ENCODE results near the gene ATRNL1.

ATRNL1 gene

DNA sequence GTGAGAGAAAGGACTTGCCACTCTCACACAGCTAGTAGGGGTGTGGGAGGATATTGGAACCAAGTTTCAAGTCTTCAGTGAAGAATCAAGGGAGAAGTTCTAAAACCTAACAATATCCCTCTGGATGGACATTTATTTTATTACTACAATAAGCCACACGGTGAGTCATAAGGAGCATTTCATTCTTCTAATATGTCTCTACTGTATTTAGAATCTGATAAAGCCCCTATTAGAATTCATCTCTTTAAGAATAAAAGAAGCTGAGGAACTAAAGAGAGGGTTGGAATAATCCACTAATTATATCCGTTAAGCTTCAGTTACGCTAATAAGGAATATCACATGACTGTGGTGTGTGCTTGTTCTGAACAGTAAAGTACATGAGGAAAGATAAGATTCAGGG, 40.9 kb upstream of the ATRNL1 start:
- H3K27ac ChIP-seq (ENCODE audit: low read depth, low read length), result no peak overlapping the region
- H3K9ac ChIP-seq (ENCODE audit: low read length), result no peak overlapping the region
- no peak overlapping the region for H3K4me3 ChIP-seq (ENCODE audit: low read depth, low read length)
- no peaks in the 10 kb centered on the region for H3K27me3 ChIP-seq (ENCODE audit: control insufficient read depth, insufficient read depth, low read length)
- peaks cover 34% of the 10 kb centered on the region for H3K4me1 ChIP-seq (ENCODE audit: control insufficient read depth, insufficient read depth, low read length)
- no peaks in the 10 kb centered on the region for H3K9me3 ChIP-seq (ENCODE audit: control insufficient read depth, insufficient read depth, low read depth, low read length)
- H3K36me3 ChIP-seq (ENCODE audit: control insufficient read depth, insufficient read depth, low read length), result no peaks in the 10 kb centered on the region

DNA sequence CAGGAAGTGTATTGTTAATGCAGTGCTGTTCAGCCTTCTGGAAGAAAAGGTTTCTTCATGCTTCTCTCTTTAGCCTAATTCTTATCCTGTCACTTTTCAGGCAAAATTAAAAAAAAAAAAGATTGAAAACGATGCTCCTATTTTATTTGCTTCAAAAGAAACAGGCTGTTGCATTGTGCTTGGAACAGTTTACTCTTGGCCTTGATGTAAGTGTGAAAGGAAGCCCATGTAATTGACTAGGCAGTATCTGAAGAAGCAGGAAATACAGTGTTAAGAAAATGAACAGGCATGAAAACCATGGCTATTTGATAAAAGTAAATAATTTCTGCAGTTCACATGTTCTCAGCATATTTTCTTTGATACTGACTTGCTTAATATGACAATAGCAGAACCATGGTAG, 40.4 kb upstream of the ATRNL1 start:
- no peaks in the 10 kb centered on the region for H3K27me3 ChIP-seq (ENCODE audit: control insufficient read depth, insufficient read depth, low read length)
- H3K9ac ChIP-seq (ENCODE audit: low read length), result no peak overlapping the region
- H3K9me3 ChIP-seq (ENCODE audit: control insufficient read depth, insufficient read depth, low read depth, low read length), result no peaks in the 10 kb centered on the region
- peaks cover 34% of the 10 kb centered on the region for H3K4me1 ChIP-seq (ENCODE audit: control insufficient read depth, insufficient read depth, low read length)
- H3K36me3 ChIP-seq (ENCODE audit: control insufficient read depth, insufficient read depth, low read length), result no peaks in the 10 kb centered on the region
- H3K4me3 ChIP-seq (ENCODE audit: low read depth, low read length), result no peak overlapping the region
- H3K27ac ChIP-seq (ENCODE audit: low read depth, low read length), result no peak overlapping the region

DNA sequence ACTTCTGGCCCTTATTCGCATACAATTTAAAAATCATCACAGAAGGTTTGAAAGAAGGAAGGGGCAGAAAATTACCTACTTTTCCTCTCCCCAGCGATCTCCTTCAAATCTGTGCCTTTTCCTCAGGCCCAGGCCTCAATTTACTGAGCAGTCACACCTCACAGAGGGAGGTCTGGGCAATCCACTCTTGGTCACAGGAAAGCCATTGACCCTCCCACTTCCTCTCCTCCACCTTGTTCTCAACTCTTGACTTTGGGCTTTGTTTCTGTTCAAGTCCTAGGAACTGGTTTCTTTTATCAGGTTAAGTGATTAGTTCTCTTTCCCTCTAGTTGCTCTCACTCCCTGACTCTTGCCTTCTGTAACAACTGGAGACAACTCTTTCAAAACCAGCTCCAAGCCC, 37.0 kb upstream of the ATRNL1 start:
- H3K27me3 ChIP-seq (ENCODE audit: control insufficient read depth, insufficient read depth, low read length), result no peaks in the 10 kb centered on the region
- peaks cover 17% of the 10 kb centered on the region for H3K4me1 ChIP-seq (ENCODE audit: control insufficient read depth, insufficient read depth, low read length)
- no peak overlapping the region; the same call in 1 of the 2 replicates for H3K27ac ChIP-seq (ENCODE audit: low read depth, low read length)

DNA sequence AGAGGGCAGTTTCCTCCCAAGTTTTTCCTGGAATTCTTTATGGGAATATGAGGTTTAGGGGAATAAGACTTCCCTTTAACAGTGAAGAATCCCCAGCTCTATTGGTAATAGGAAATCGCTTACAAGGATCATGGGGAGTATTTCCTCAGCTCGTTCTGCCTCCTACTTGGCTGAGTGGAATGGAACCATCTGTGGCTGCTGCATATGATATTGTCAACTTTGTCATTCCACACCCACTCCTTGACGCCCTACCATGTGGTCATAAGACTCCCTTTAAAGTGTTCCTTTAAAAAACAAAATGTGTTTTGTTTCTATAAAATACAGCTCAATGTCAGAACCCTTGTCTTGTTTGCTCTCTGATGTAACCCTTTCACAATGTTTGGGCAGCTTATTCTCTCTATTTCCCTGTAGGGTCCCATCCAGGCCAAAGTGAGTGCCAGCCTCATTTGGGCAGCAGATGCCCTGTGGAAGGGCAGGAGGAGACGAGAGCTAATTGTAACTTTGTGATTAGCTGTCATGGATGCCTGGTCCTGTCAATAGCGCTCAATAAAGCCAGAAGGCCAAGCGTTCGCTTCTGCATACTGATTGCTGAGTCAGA, 33.8 kb upstream of the ATRNL1 start:
- Histone ChIP-seq H3K4me1 (ENCODE audit: control insufficient read depth, insufficient read depth, low read length) (peaks cover 15% of the 10 kb centered on the region), H3K9ac (ENCODE audit: low read length) (no peak overlapping the region)

More for the DNA sequence above, 37.0 kb upstream of the ATRNL1 start:
- Histone ChIP-seq H3K36me3 (ENCODE audit: control insufficient read depth, insufficient read depth, low read length) (no peaks in the 10 kb centered on the region), H3K9me3 (ENCODE audit: control insufficient read depth, insufficient read depth, low read depth, low read length) (no peaks in the 10 kb centered on the region), H3K4me3 (ENCODE audit: low read depth, low read length) (no peak overlapping the region), H3K9ac (ENCODE audit: low read length) (no peak overlapping the region)

DNA sequence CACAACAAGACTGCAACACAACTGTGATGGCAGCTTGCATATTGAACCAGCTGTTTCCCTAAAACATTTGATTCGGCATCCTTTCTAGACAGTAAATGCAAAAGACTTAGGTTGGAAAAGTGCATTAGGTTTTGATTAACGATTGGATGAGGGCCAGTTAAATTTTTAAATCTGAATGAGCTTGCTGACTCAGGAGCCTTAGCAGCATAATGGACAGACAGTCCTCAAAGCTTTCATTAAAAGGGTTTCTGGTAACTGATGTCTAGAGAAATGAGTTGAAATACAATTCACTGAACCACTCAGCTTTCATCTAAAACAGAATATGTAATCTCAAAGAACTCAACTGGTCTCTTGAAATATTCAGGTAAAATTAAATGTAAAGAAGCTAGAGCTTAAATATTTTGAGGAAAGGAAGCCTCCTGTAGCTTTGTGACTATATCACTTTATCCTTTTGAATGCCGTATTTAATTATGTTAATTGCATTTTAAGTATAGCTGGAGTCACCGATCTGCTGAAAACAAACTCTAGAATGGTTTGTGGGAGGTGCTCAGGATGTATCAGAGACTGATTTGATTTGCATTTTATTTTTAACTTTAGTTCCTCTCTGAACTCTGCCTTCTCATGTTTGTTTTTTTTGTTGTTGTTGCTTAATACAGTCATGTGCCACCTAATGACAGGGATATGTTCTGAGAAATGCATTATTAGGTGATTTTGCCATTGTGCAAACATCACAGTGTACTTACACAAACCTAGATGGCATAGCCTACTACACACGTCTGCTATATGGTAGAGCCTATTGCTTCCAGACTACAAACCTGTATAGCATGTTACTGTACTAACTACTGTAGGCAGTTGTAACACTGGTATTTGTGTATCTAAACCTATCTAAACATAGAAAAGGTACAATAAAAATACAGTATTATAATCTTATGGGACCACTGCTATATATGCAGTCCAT, 29.2 kb upstream of the ATRNL1 start:
- no peaks in the 10 kb centered on the region for H3K27me3 ChIP-seq (ENCODE audit: control insufficient read depth, insufficient read depth, low read length)
- no peaks in the 10 kb centered on the region for H3K9me3 ChIP-seq (ENCODE audit: control insufficient read depth, insufficient read depth, low read depth, low read length)
- H3K36me3 ChIP-seq (ENCODE audit: control insufficient read depth, insufficient read depth, low read length), result no peaks in the 10 kb centered on the region
- no peak overlapping the region for H3K9ac ChIP-seq (ENCODE audit: low read length)
- H3K27ac ChIP-seq (ENCODE audit: low read depth, low read length), result no peak overlapping the region
- H3K4me3 ChIP-seq (ENCODE audit: low read depth, low read length), result no peak overlapping the region
- H3K4me1 ChIP-seq (ENCODE audit: control insufficient read depth, insufficient read depth, low read length), result peaks cover 17% of the 10 kb centered on the region

More for the DNA sequence above, 33.8 kb upstream of the ATRNL1 start:
- Histone ChIP-seq H3K27me3 (ENCODE audit: control insufficient read depth, insufficient read depth, low read length) (no peaks in the 10 kb centered on the region), H3K9me3 (ENCODE audit: control insufficient read depth, insufficient read depth, low read depth, low read length) (no peaks in the 10 kb centered on the region), H3K27ac (ENCODE audit: low read depth, low read length) (no peak overlapping the region), H3K4me3 (ENCODE audit: low read depth, low read length) (no peak overlapping the region), H3K36me3 (ENCODE audit: control insufficient read depth, insufficient read depth, low read length) (no peaks in the 10 kb centered on the region)

DNA sequence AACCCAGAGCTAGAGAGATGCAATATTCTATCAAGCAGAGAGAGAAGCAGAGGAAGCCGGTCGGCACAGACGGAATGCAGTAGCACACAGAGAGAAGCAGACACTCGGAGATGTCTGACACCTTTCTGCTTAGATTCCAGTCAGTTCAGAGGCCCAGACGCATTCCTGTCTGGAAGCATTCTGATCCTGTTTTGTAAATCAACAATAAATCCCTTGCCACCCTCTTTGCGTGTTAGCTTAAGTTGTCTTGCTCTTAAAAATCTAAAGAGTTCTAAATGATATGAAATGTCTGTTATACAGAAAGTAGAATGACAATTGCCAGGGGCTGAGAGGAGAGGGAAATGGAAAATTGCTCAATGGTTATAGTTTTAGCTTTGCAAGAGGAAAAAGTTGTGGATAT, 27.4 kb upstream of the ATRNL1 start:
- Histone ChIP-seq H3K4me1 (ENCODE audit: control insufficient read depth, insufficient read depth, low read length) (peaks cover 17% of the 10 kb centered on the region), H3K4me3 (ENCODE audit: low read depth, low read length) (no peak overlapping the region), H3K9ac (ENCODE audit: low read length) (no peak overlapping the region), H3K27me3 (ENCODE audit: control insufficient read depth, insufficient read depth, low read length) (no peaks in the 10 kb centered on the region), H3K27ac (ENCODE audit: low read depth, low read length) (no peak overlapping the region; the same call in 1 of the 2 replicates), H3K36me3 (ENCODE audit: control insufficient read depth, insufficient read depth, low read length) (no peaks in the 10 kb centered on the region), H3K9me3 (ENCODE audit: control insufficient read depth, insufficient read depth, low read depth, low read length) (no peaks in the 10 kb centered on the region)

DNA sequence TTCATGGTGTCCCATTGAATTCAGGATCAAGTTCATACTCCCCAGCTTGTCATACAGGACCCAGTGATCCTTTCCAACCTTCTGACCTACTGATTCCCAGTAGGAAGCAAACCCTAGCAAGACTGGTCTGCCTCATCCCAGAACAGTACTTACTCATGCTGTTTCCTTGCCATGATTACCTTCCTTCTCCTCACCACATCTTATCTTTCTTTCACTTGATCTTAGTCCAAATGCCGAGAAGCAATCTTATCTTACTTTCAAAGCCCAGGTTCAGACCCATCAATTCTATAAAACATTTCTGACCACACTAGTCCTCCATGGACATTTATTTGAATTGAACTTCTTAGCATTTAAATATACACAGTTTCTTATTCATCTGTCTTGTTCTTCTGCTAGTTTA, 26.6 kb upstream of the ATRNL1 start:
- no peaks in the 10 kb centered on the region for H3K36me3 ChIP-seq (ENCODE audit: control insufficient read depth, insufficient read depth, low read length)
- no peak overlapping the region for H3K4me3 ChIP-seq (ENCODE audit: low read depth, low read length)
- peaks cover 17% of the 10 kb centered on the region for H3K4me1 ChIP-seq (ENCODE audit: control insufficient read depth, insufficient read depth, low read length)
- no peak overlapping the region for H3K27ac ChIP-seq (ENCODE audit: low read depth, low read length)
- no peak overlapping the region for H3K9ac ChIP-seq (ENCODE audit: low read length)
- H3K9me3 ChIP-seq (ENCODE audit: control insufficient read depth, insufficient read depth, low read depth, low read length), result no peaks in the 10 kb centered on the region
- no peaks in the 10 kb centered on the region for H3K27me3 ChIP-seq (ENCODE audit: control insufficient read depth, insufficient read depth, low read length)

DNA sequence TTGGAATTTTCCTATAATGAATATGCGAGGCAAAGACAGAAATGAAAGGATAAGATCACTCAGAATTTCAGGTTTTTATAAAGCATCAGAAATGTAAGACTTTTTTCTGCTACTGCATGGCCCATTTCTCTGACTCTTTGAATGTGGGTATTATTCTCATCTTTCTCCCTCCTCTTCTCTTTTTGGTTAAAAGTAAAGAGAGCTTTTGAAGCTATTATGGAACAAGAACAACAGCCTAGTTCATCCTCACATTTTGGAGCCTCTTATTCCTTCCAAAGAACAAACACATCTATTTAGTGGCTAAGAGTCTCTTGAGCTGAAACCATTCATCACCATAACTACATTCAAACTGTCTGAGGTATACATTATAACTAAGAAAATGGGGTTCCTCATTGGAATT, 19.4 kb upstream of the ATRNL1 start:
- Histone ChIP-seq H3K27ac (ENCODE audit: low read depth, low read length) (no peak overlapping the region), H3K4me3 (ENCODE audit: low read depth, low read length) (no peak overlapping the region), H3K27me3 (ENCODE audit: control insufficient read depth, insufficient read depth, low read length) (no peaks in the 10 kb centered on the region), H3K9me3 (ENCODE audit: control insufficient read depth, insufficient read depth, low read depth, low read length) (peaks cover 20% of the 10 kb centered on the region), H3K4me1 (ENCODE audit: control insufficient read depth, insufficient read depth, low read length) (no peaks in the 10 kb centered on the region), H3K9ac (ENCODE audit: low read length) (no peak overlapping the region), H3K36me3 (ENCODE audit: control insufficient read depth, insufficient read depth, low read length) (no peaks in the 10 kb centered on the region)

DNA sequence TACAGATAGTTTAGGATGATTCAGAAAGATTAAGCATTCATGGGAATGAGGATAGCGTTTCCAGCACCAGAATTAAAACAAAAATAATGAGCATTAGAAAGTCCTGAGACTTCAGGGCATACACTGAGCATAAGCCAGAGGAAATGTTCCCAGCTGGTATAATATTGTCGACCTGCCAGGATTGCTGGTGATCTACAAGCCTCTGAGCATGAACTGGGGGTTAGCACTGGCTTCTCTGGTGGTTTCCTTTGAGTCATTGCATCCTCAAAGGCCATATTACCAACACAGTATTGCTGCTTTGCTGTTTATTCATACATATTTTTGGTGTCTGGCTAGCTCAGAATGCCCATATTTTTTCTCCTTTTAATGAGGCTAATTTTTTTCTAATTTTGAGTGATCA, 10.7 kb upstream of the ATRNL1 start:
- Histone ChIP-seq H3K9me3 (ENCODE audit: control insufficient read depth, insufficient read depth, low read depth, low read length) (peaks cover 28% of the 10 kb centered on the region), H3K9ac (ENCODE audit: low read length) (no peak overlapping the region), H3K4me3 (ENCODE audit: low read depth, low read length) (no peak overlapping the region), H3K4me1 (ENCODE audit: control insufficient read depth, insufficient read depth, low read length) (no peaks in the 10 kb centered on the region), H3K27ac (ENCODE audit: low read depth, low read length) (no peak overlapping the region), H3K36me3 (ENCODE audit: control insufficient read depth, insufficient read depth, low read length) (no peaks in the 10 kb centered on the region), H3K27me3 (ENCODE audit: control insufficient read depth, insufficient read depth, low read length) (no peaks in the 10 kb centered on the region)

DNA sequence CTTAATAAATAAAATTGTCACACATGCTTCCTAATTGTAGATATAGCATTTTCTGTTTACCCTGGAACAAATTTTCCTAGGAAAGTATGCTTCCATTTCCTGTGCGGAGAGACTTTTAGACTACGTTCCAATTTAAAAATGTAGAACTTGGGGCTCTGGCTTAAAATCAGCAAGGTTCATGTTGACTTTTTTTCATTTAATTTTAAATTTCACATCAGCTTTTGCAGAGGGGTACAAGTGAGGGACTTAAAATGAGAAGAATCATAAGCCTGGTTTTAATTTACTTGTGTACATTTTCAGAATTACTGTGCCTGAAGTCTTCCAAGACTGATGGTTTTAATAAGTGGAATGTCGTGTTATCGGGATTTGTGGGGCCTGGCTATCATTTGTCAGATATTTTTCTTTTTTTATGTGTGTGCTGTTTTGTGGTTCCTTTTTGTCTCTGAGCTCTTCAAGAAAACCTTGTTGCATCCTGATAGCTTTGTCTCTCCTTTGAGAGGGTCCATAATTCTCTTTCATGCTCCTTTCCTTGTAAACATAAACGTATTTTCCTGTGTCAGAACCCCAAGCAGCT, 8.8 kb upstream of the ATRNL1 start:
- no peak overlapping the region for H3K4me3 ChIP-seq (ENCODE audit: low read depth, low read length)
- H3K9ac ChIP-seq (ENCODE audit: low read length), result no peak overlapping the region
- H3K9me3 ChIP-seq (ENCODE audit: control insufficient read depth, insufficient read depth, low read depth, low read length), result peaks cover 14% of the 10 kb centered on the region
- H3K27ac ChIP-seq (ENCODE audit: low read depth, low read length), result no peak overlapping the region
- no peaks in the 10 kb centered on the region for H3K36me3 ChIP-seq (ENCODE audit: control insufficient read depth, insufficient read depth, low read length)
- H3K4me1 ChIP-seq (ENCODE audit: control insufficient read depth, insufficient read depth, low read length), result no peaks in the 10 kb centered on the region
- no peaks in the 10 kb centered on the region for H3K27me3 ChIP-seq (ENCODE audit: control insufficient read depth, insufficient read depth, low read length)

DNA sequence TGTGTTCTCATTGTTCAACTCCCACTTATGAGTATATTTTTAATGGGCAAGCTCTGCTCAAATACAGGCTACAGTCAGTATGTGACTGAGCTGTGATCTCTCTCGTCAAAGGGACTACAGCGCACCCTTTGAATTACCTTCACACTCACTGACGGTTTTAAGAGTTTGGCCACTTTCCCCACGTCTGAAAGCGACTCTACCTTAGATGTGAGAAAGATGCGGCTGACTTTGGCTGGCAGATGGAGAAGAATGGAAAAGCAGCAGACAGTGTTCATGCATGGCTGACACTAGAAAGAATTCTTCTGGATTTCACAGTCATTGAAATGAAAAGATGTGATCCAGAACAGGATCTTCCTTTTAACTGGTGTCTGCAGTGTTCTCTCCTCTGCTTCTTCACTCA, 2.0 kb upstream of the ATRNL1 start:
- Histone ChIP-seq H3K4me1 (ENCODE audit: control insufficient read depth, insufficient read depth, low read length) (peaks cover 19% of the 10 kb centered on the region), H3K27me3 (ENCODE audit: control insufficient read depth, insufficient read depth, low read length) (peaks cover 27% of the 10 kb centered on the region)

More for the DNA sequence above, 2.0 kb upstream of the ATRNL1 start:
- H3K4me3 ChIP-seq (ENCODE audit: low read depth, low read length), result no peak overlapping the region
- H3K9ac ChIP-seq (ENCODE audit: low read length), result no peak overlapping the region
- H3K27ac ChIP-seq (ENCODE audit: low read depth, low read length), result no peak overlapping the region
- H3K9me3 ChIP-seq (ENCODE audit: control insufficient read depth, insufficient read depth, low read depth, low read length), result peaks cover 8% of the 10 kb centered on the region
- no peaks in the 10 kb centered on the region for H3K36me3 ChIP-seq (ENCODE audit: control insufficient read depth, insufficient read depth, low read length)
